ENCODE results near the gene ATR.
A peak's percentile ranks its signal among the peaks of the same experiment; 100 is the strongest.
"Not testable (repeated sequence)": the region's sequence is repeated elsewhere in the genome, so short reads cannot be mapped to it uniquely, and the experiment has no call there.

Gene ATR

GRCh38 chr3:142450881-142451280 lies 127.7 kb downstream of the ATR start:
- no peak for TF ChIP-seq CTCF (IDR thresholded peaks at IDR 0.05; ENCODE audit: insufficient read depth, low read depth, low read length, missing control alignments)
- DNase-seq (ENCODE audit: low read depth), result peak; percentile 73
- no peak overlapping the region for H3K4me3 ChIP-seq (ENCODE audit: low read length)

GRCh38 chr3:142450189-142450588 lies 128.3 kb downstream of the ATR start:
- no peak overlapping the region for H3K4me3 ChIP-seq (ENCODE audit: low read length)
- no peak for DNase-seq (ENCODE audit: low read depth)
- no peak for TF ChIP-seq CTCF (IDR thresholded peaks at IDR 0.05; ENCODE audit: insufficient read depth, low read depth, low read length, missing control alignments)

GRCh38 chr3:142447852-142448823 lies 130.4 kb downstream of the ATR start, which contains the start of gene XRN1:
XRN1 (minus strand) TSS chr3:142448037; CDS start chr3:142447944, 93 bp downstream.
- DNase-seq (ENCODE audit: low read depth), result peak; percentile 93
- H3K4me3 ChIP-seq (ENCODE audit: low read length), result peak within 1 kb of the TSS; percentile 93
- TF ChIP-seq CTCF (IDR thresholded peaks at IDR 0.05; ENCODE audit: insufficient read depth, low read depth, low read length, missing control alignments), result no peak

GRCh38 chr3:142447301-142447851 lies 131.2 kb downstream of the ATR start:
- DNase-seq (ENCODE audit: low read depth), result peak; percentile 43
- peak overlapping the region; percentile 93 for H3K4me3 ChIP-seq (ENCODE audit: low read length)
- no peak for TF ChIP-seq CTCF (IDR thresholded peaks at IDR 0.05; ENCODE audit: insufficient read depth, low read depth, low read length, missing control alignments)

- no peak for TF ChIP-seq CTCF (IDR thresholded peaks at IDR 0.05; ENCODE audit: insufficient read depth, low read depth, low read length, missing control alignments)
- DNase-seq (ENCODE audit: low read depth), result peak; percentile 20
- H3K4me3 ChIP-seq (ENCODE audit: low read length), result no peak overlapping the region
Observed at GRCh38 chr3:142445816-142446254, 132.7 kb downstream of the ATR start.

- TF ChIP-seq CTCF (IDR thresholded peaks at IDR 0.05; ENCODE audit: insufficient read depth, low read depth, low read length, missing control alignments), result no peak
- DNase-seq (ENCODE audit: low read depth), result no peak
- no peak overlapping the region for H3K4me3 ChIP-seq (ENCODE audit: low read length)
Observed at GRCh38 chr3:142444343-142444742, 134.2 kb downstream of the ATR start.

- H3K4me3 ChIP-seq (ENCODE audit: low read length); DNase-seq (ENCODE audit: low read depth): not testable (repeated sequence)
Observed at GRCh38 chr3:142443060-142443459, 135.5 kb downstream of the ATR start.

- DNase-seq (ENCODE audit: low read depth), result peak; percentile 65
- not testable (repeated sequence) for H3K4me3 ChIP-seq (ENCODE audit: low read length)
Observed at GRCh38 chr3:142439499-142440220, 138.9 kb downstream of the ATR start.

- not testable (repeated sequence) for H3K4me3 ChIP-seq (ENCODE audit: low read length)
Observed at GRCh38 chr3:142438096-142438495, 140.4 kb downstream of the ATR start.

More at GRCh38 chr3:142438096-142438495, 140.4 kb downstream of the ATR start:
- not testable (repeated sequence) for DNase-seq (ENCODE audit: low read depth)
